Measurements from ENCODE around the gene STRN.

Gene STRN

GRCh38 chr2:36973320-36973719 lies 7.0 kb upstream of the STRN start:
- ATAC-seq (no peak), DNase-seq (ENCODE audit: low spot score in 2 of 2) (no peak)
- no peaks in the 10 kb centered on the region for H3K4me1 Mint-ChIP-seq
- H3K36me3 Mint-ChIP-seq, result peaks cover under 1% of the 10 kb centered on the region
- no peak overlapping the region for H3K27ac Mint-ChIP-seq
- H3K4me3 Mint-ChIP-seq, result no peak overlapping the region
- H3K9me3 Mint-ChIP-seq, result no peaks in the 10 kb centered on the region

- DNase-seq (ENCODE audit: low spot score in 2 of 2), result no peak
- no peaks in the 10 kb centered on the region for H3K9me3 Mint-ChIP-seq
- no peak overlapping the region for H3K4me3 Mint-ChIP-seq
- peaks cover 8% of the 10 kb centered on the region for H3K36me3 Mint-ChIP-seq
- no peak for ATAC-seq
- peaks cover 6% of the 10 kb centered on the region for H3K4me1 Mint-ChIP-seq
- H3K27ac Mint-ChIP-seq, result no peak overlapping the region
These were observed 5.7 kb upstream of the STRN start for GRCh38 chr2:36971990-36972389.

- Mint-ChIP-seq H3K4me1 (peaks cover 32% of the 10 kb centered on the region), H3K4me3 (peak overlapping the region; percentile 99), H3K9me3 (no peaks in the 10 kb centered on the region), H3K27ac (peak overlapping the region; percentile 96), H3K36me3 (peaks cover 23% of the 10 kb centered on the region)
- ATAC-seq, result no peak
- DNase-seq (ENCODE audit: low spot score in 2 of 2), result no peak
These were observed 1.0 kb upstream of the STRN start for GRCh38 chr2:36967236-36967876.

GRCh38 chr2:36965751-36966369 lies 476 bp downstream of the STRN start:
- DNase-seq (ENCODE audit: low spot score in 2 of 2) (peak; percentile 18 to 68), ATAC-seq (peak; percentile 0)
- peaks cover 23% of the 10 kb centered on the region for H3K36me3 Mint-ChIP-seq
- peaks cover 45% of the 10 kb centered on the region for H3K4me1 Mint-ChIP-seq
- H3K27ac Mint-ChIP-seq, result peak overlapping the region; percentile 95
- no peaks in the 10 kb centered on the region for H3K9me3 Mint-ChIP-seq
- peak overlapping the region; percentile 99 for H3K4me3 Mint-ChIP-seq

GRCh38 chr2:36965206-36965605 lies 1.1 kb downstream of the STRN start:
- DNase-seq (ENCODE audit: low spot score in 2 of 2) (peak in 1 of 2 donors; percentile 42), ATAC-seq (no peak)
- Mint-ChIP-seq H3K27ac (peak overlapping the region; percentile 95), H3K4me1 (peaks cover 49% of the 10 kb centered on the region), H3K36me3 (peaks cover 23% of the 10 kb centered on the region), H3K9me3 (no peaks in the 10 kb centered on the region), H3K4me3 (peak overlapping the region; percentile 99)

- Mint-ChIP-seq H3K36me3 (peaks cover 23% of the 10 kb centered on the region), H3K4me1 (peaks cover 50% of the 10 kb centered on the region), H3K9me3 (no peaks in the 10 kb centered on the region), H3K4me3 (peak overlapping the region; percentile 99), H3K27ac (no peak overlapping the region)
- DNase-seq (ENCODE audit: low spot score in 2 of 2) (no peak), ATAC-seq (no peak)
These were observed 1.8 kb downstream of the STRN start for GRCh38 chr2:36964496-36965058.

- Mint-ChIP-seq H3K36me3 (peaks cover 26% of the 10 kb centered on the region), H3K4me3 (no peak overlapping the region), H3K4me1 (peaks cover 58% of the 10 kb centered on the region)
These were observed 2.6 kb downstream of the STRN start for GRCh38 chr2:36963734-36964133.

GRCh38 chr2:36963106-36963505 lies 3.2 kb downstream of the STRN start:
- H3K4me3 Mint-ChIP-seq, result no peak overlapping the region
- H3K27ac Mint-ChIP-seq, result no peak overlapping the region
- H3K36me3 Mint-ChIP-seq, result peaks cover 33% of the 10 kb centered on the region
- no peak for DNase-seq (ENCODE audit: low spot score in 2 of 2)
- H3K4me1 Mint-ChIP-seq, result peaks cover 64% of the 10 kb centered on the region
- no peaks in the 10 kb centered on the region for H3K9me3 Mint-ChIP-seq
- ATAC-seq, result no peak

More at GRCh38 chr2:36963734-36964133, 2.6 kb downstream of the STRN start:
- DNase-seq (ENCODE audit: low spot score in 2 of 2) (no peak), ATAC-seq (no peak)
- no peaks in the 10 kb centered on the region for H3K9me3 Mint-ChIP-seq
- H3K27ac Mint-ChIP-seq, result no peak overlapping the region

GRCh38 chr2:36960773-36961172 lies 5.6 kb downstream of the STRN start:
- Mint-ChIP-seq H3K27ac (no peak overlapping the region), H3K36me3 (peaks cover 18% of the 10 kb centered on the region), H3K4me1 (peaks cover 61% of the 10 kb centered on the region), H3K9me3 (no peaks in the 10 kb centered on the region), H3K4me3 (no peak overlapping the region)
- ATAC-seq, result no peak
- no peak for DNase-seq (ENCODE audit: low spot score in 2 of 2)

GRCh38 chr2:36960005-36960675 lies 6.2 kb downstream of the STRN start:
- no peak overlapping the region for H3K27ac Mint-ChIP-seq
- peaks cover 61% of the 10 kb centered on the region for H3K4me1 Mint-ChIP-seq
- no peak for ATAC-seq
- H3K4me3 Mint-ChIP-seq, result no peak overlapping the region
- H3K36me3 Mint-ChIP-seq, result peaks cover 13% of the 10 kb centered on the region
- H3K9me3 Mint-ChIP-seq, result no peaks in the 10 kb centered on the region
- DNase-seq (ENCODE audit: low spot score in 2 of 2), result no peak

- ATAC-seq (no peak), DNase-seq (ENCODE audit: low spot score in 2 of 2) (no peak)
- no peak overlapping the region for H3K27ac Mint-ChIP-seq
- H3K36me3 Mint-ChIP-seq, result peaks cover 26% of the 10 kb centered on the region
- H3K4me3 Mint-ChIP-seq, result no peak overlapping the region
- H3K9me3 Mint-ChIP-seq, result no peaks in the 10 kb centered on the region
- peaks cover 39% of the 10 kb centered on the region for H3K4me1 Mint-ChIP-seq
These were observed 11.2 kb downstream of the STRN start for GRCh38 chr2:36954977-36955607.

GRCh38 chr2:36952748-36953197 lies 13.6 kb downstream of the STRN start:
- H3K9me3 Mint-ChIP-seq, result no peaks in the 10 kb centered on the region
- DNase-seq (ENCODE audit: low spot score in 2 of 2) (no peak), ATAC-seq (no peak)
- no peak overlapping the region for H3K4me3 Mint-ChIP-seq
- H3K36me3 Mint-ChIP-seq, result peaks cover 13% of the 10 kb centered on the region
- H3K27ac Mint-ChIP-seq, result peak overlapping the region; percentile 21
- peaks cover 39% of the 10 kb centered on the region for H3K4me1 Mint-ChIP-seq

GRCh38 chr2:36951574-36951973 lies 14.8 kb downstream of the STRN start:
- DNase-seq (ENCODE audit: low spot score in 2 of 2) (no peak), ATAC-seq (peak; percentile 80)
- Mint-ChIP-seq H3K4me3 (no peak overlapping the region), H3K4me1 (peaks cover 39% of the 10 kb centered on the region), H3K27ac (no peak overlapping the region), H3K9me3 (no peaks in the 10 kb centered on the region), H3K36me3 (peaks cover 13% of the 10 kb centered on the region)

GRCh38 chr2:36951027-36951518 lies 15.3 kb downstream of the STRN start:
- Mint-ChIP-seq H3K27ac (no peak overlapping the region), H3K9me3 (no peaks in the 10 kb centered on the region), H3K36me3 (peaks cover 13% of the 10 kb centered on the region), H3K4me3 (no peak overlapping the region), H3K4me1 (peaks cover 39% of the 10 kb centered on the region)
- ATAC-seq (no peak), DNase-seq (ENCODE audit: low spot score in 2 of 2) (no peak)

GRCh38 chr2:36949845-36950244 lies 16.5 kb downstream of the STRN start:
- H3K36me3 Mint-ChIP-seq, result peaks cover 13% of the 10 kb centered on the region
- no peak overlapping the region for H3K4me3 Mint-ChIP-seq
- H3K4me1 Mint-ChIP-seq, result peaks cover 31% of the 10 kb centered on the region
- H3K9me3 Mint-ChIP-seq, result no peaks in the 10 kb centered on the region
- DNase-seq (ENCODE audit: low spot score in 2 of 2) (no peak), ATAC-seq (no peak)
- no peak overlapping the region for H3K27ac Mint-ChIP-seq
